AG09309 (cell line): ENCODE results near the gene FAM131C.
A peak's percentile ranks its signal among the peaks of the same experiment; 100 is the strongest.

ENCODE experiments used
- DNase-seq: peaks from one replicate; pipeline ENCODE4 v3.0.0-alpha.2; 2010; ENCODE audit warnings: low read depth
- H3K4me3 ChIP-seq: 2 replicates; pipeline ENCODE4 v1.5.1; 2011; ENCODE audit warnings: mild to moderate bottlenecking, low read depth, low read length, moderate library complexity; ENCODE audit not compliant: control insufficient read depth
- CTCF ChIP-seq: IDR thresholded peaks from 2 replicates; pipeline ENCODE4 v1.5.1; 2011; ENCODE audit warnings: mild to moderate bottlenecking, low read depth, low read length, inconsistent platforms; ENCODE audit not compliant: insufficient read depth, control insufficient read depth; ENCODE audit errors: missing control alignments

The FAM131C gene

GRCh38 chr1:16119504-16119903 is 46.1 kb upstream of the FAM131C start:
- DNase-seq: no peak
- TF ChIP-seq CTCF: no peak
- H3K4me3 ChIP-seq: no peak overlapping the region

- no peak for DNase-seq
- no peak for TF ChIP-seq CTCF
- no peak overlapping the region for H3K4me3 ChIP-seq
These were observed 45.3 kb upstream of the FAM131C start for GRCh38 chr1:16118706-16119105.

- TF ChIP-seq CTCF: no peak
- no peak for DNase-seq
- no peak overlapping the region for H3K4me3 ChIP-seq
These were observed 44.5 kb upstream of the FAM131C start for GRCh38 chr1:16117936-16118335.

GRCh38 chr1:16117369-16117768 is 43.9 kb upstream of the FAM131C start:
- no peak for TF ChIP-seq CTCF
- no peak overlapping the region for H3K4me3 ChIP-seq
- DNase-seq: peak; percentile 62

GRCh38 chr1:16116625-16117024 is 43.2 kb upstream of the FAM131C start:
- no peak overlapping the region for H3K4me3 ChIP-seq
- DNase-seq: no peak
- TF ChIP-seq CTCF: no peak

GRCh38 chr1:16116002-16116401 is 42.6 kb upstream of the FAM131C start:
- no peak overlapping the region for H3K4me3 ChIP-seq
- DNase-seq: no peak
- TF ChIP-seq CTCF: no peak

GRCh38 chr1:16115468-16115983 is 42.1 kb upstream of the FAM131C start:
- no peak overlapping the region for H3K4me3 ChIP-seq
- TF ChIP-seq CTCF: no peak
- DNase-seq: no peak
